MM.1S (cell line): ENCODE results near the gene IL1RAPL2.

ENCODE experiments used
- DNase-seq: peaks from one replicate; pipeline ENCODE4 v3.0.0-alpha.2; 2015
- H2AFZ ChIP-seq: fragments of 300-600 bp; sonication (generic); 2 replicates; pipeline ENCODE4 v1.6.0; 2016; ENCODE audit warnings: antibody characterized with exemption, low read length
- H3F3A ChIP-seq: fragments of 300-600 bp; sonication (generic); 2 replicates; pipeline ENCODE4 v1.6.1; 2016; ENCODE audit warnings: mild to moderate bottlenecking, antibody characterized with exemption, low read length, moderate library complexity, mixed read lengths; ENCODE audit not compliant: insufficient read depth
- H3K27ac ChIP-seq: fragments of 300-600 bp; sonication (generic); 2 replicates; pipeline ENCODE4 v1.5.1; 2016; ENCODE audit warnings: mild to moderate bottlenecking, low read length
- H3K27me3 ChIP-seq: fragments of 300-600 bp; sonication (generic); replicated peaks from 2 replicates; pipeline ENCODE4 v1.6.0; 2016; ENCODE audit warnings: low read length; ENCODE audit not compliant: insufficient read depth
- H3K36me3 ChIP-seq: fragments of 300-600 bp; sonication (generic); replicated peaks from 2 replicates; pipeline ENCODE4 v1.6.1; 2016; ENCODE audit warnings: mild to moderate bottlenecking, low read length, mixed read lengths; ENCODE audit not compliant: insufficient read depth
- H3K4me1 ChIP-seq: fragments of 300-600 bp; sonication (generic); 2 replicates; pipeline ENCODE4 v1.6.1; 2016; ENCODE audit warnings: low read length, mixed read lengths
- H3K4me2 ChIP-seq: fragments of 300-600 bp; sonication (generic); 2 replicates; pipeline ENCODE4 v1.6.0; 2016; ENCODE audit warnings: low read depth, low read length
- H3K4me3 ChIP-seq: fragments of 300-600 bp; sonication (generic); 2 replicates; pipeline ENCODE4 v1.5.1; 2016; ENCODE audit warnings: low read length, mixed read lengths
- H3K79me2 ChIP-seq: fragments of 300-600 bp; sonication (generic); 2 replicates; pipeline ENCODE4 v1.6.1; 2016; ENCODE audit warnings: mixed run types, low read length, mixed read lengths
- H3K9ac ChIP-seq: fragments of 300-600 bp; sonication (generic); 2 replicates; pipeline ENCODE4 v1.6.1; 2016; ENCODE audit warnings: low read length, mixed read lengths
- H3K9me2 ChIP-seq: fragments of 300-600 bp; sonication (generic); replicated peaks from 2 replicates; pipeline ENCODE4 v1.6.1; 2016; ENCODE audit warnings: mild to moderate bottlenecking, low read length, mixed read lengths; ENCODE audit not compliant: insufficient read depth
- H3K9me3 ChIP-seq: fragments of 300-600 bp; sonication (generic); replicated peaks from 2 replicates; pipeline ENCODE4 v1.6.1; 2016; ENCODE audit warnings: mild to moderate bottlenecking, low read length, mixed read lengths; ENCODE audit not compliant: insufficient read depth
- H4K20me1 ChIP-seq: fragments of 300-600 bp; sonication (generic); 2 replicates; pipeline ENCODE4 v1.6.1; 2016; ENCODE audit warnings: mild to moderate bottlenecking, low read length, moderate library complexity, mixed read lengths; ENCODE audit not compliant: insufficient read depth
- EZH2 ChIP-seq: fragments of 300-600 bp; sonication (generic); optimal IDR thresholded peaks from 2 replicates; pipeline ENCODE3; 2017; ENCODE audit warnings: low read depth, mild to moderate bottlenecking, antibody characterized with exemption, low read length, mixed read lengths
- EZH2phosphoT487 ChIP-seq: fragments of 300-600 bp; sonication (generic); IDR thresholded peaks from 2 replicates; pipeline ENCODE4 v1.6.1; 2018; ENCODE audit warnings: antibody characterized with exemption, low read length
- TF ChIP-seq, protein P1 (sequence below): fragments of 300-600 bp; sonication (generic); IDR thresholded peaks from 2 replicates; pipeline ENCODE4 v1.5.1; 2016; ENCODE audit warnings: antibody characterized with exemption, low read length, mixed read lengths

Gene IL1RAPL2

DNA sequence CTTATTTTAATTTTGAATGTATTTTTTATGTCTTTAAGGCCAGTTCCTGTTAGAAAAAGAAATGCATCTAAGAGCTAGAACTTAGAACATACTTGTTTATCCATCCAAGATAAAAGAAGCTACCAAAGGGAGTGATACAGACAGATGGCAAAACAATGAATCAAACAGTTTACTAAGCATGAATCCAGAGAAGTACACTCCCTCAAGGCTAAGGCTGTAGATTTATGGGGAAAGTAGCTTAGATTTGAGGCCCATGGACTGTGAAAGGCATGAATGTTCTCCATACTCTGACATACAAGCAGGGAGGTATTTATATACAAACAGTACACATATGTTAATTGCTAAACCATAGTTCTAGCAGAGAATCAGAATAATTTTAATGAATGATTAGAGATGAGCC lies 1001.1 kb downstream of the IL1RAPL2 start:
- H3K27ac ChIP-seq = no peak overlapping the region
- TF ChIP-seq EZH2 = no peak
- TF ChIP-seq, protein P1, sequence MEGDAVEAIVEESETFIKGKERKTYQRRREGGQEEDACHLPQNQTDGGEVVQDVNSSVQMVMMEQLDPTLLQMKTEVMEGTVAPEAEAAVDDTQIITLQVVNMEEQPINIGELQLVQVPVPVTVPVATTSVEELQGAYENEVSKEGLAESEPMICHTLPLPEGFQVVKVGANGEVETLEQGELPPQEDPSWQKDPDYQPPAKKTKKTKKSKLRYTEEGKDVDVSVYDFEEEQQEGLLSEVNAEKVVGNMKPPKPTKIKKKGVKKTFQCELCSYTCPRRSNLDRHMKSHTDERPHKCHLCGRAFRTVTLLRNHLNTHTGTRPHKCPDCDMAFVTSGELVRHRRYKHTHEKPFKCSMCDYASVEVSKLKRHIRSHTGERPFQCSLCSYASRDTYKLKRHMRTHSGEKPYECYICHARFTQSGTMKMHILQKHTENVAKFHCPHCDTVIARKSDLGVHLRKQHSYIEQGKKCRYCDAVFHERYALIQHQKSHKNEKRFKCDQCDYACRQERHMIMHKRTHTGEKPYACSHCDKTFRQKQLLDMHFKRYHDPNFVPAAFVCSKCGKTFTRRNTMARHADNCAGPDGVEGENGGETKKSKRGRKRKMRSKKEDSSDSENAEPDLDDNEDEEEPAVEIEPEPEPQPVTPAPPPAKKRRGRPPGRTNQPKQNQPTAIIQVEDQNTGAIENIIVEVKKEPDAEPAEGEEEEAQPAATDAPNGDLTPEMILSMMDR = no peak
- no peak for TF ChIP-seq EZH2phosphoT487
- H3K9me3 ChIP-seq = no peaks in the 10 kb centered on the region
- H3K9ac ChIP-seq = no peak overlapping the region
- H2AFZ ChIP-seq = no peak overlapping the region
- no peaks in the 10 kb centered on the region for H3K4me1 ChIP-seq
- no peaks in the 10 kb centered on the region for H3K79me2 ChIP-seq
- H3F3A ChIP-seq = no peaks in the 10 kb centered on the region
- no peak overlapping the region for H3K4me2 ChIP-seq
- no peaks in the 10 kb centered on the region for H3K9me2 ChIP-seq
- H3K4me3 ChIP-seq = no peak overlapping the region
- DNase-seq = no peak
- H3K36me3 ChIP-seq = no peaks in the 10 kb centered on the region
- no peaks in the 10 kb centered on the region for H3K27me3 ChIP-seq
- no peaks in the 10 kb centered on the region for H4K20me1 ChIP-seq

DNA sequence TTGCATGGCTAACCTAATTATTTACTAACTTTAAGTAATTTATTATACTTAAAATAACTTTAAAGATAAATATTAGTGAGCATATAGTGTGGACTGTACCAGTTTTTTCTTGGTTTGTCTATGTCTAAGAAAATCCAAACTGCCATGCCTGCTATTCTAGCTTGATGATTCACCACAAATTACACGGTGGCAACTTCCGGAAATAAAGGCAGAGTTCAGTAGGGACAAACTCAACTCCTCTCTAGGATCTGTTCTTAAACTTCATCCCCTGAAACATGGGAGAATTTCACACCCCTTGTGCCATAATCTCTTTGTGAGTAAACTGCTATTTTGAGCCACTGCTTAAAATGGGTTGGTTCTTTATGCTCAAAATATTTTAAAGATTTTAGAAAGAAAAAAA lies 1042.7 kb downstream of the IL1RAPL2 start:
- H3K9me3 ChIP-seq = no peaks in the 10 kb centered on the region
- no peaks in the 10 kb centered on the region for H4K20me1 ChIP-seq
- no peak overlapping the region for H3K9ac ChIP-seq
- no peaks in the 10 kb centered on the region for H3F3A ChIP-seq
- no peak for DNase-seq
- H3K27me3 ChIP-seq = no peaks in the 10 kb centered on the region
- no peaks in the 10 kb centered on the region for H3K79me2 ChIP-seq
- no peaks in the 10 kb centered on the region for H3K9me2 ChIP-seq
- no peak overlapping the region for H2AFZ ChIP-seq
- H3K36me3 ChIP-seq = no peaks in the 10 kb centered on the region
- TF ChIP-seq EZH2 = no peak
- TF ChIP-seq, protein P1 = no peak
- no peak for TF ChIP-seq EZH2phosphoT487
- no peak overlapping the region for H3K4me3 ChIP-seq
- H3K27ac ChIP-seq = no peak overlapping the region
- no peak overlapping the region for H3K4me2 ChIP-seq
- no peaks in the 10 kb centered on the region for H3K4me1 ChIP-seq

DNA sequence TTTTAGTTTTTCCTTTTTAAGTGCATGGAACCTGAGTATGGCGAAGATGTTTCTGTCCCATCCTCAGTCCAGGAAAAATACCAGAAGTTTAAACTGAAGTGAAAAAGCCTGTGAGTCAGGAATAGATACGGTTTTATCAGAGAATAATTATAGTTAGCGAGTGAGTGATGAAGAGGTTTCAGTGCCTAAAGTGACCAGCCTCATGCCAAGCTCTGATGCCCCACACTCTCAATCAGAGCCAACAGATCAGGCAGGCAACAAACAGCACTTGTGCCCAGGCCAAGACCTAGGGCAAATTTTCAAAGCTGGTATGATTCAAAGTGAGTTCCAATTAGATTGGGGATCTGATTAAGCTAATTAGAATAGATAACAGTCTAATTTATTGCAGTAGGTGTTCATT lies 1043.5 kb downstream of the IL1RAPL2 start:
- Histone ChIP-seq H4K20me1 (no peaks in the 10 kb centered on the region), H3K4me2 (no peak overlapping the region), H3K36me3 (no peaks in the 10 kb centered on the region), H3K4me3 (no peak overlapping the region), H2AFZ (no peak overlapping the region), H3K9me3 (no peaks in the 10 kb centered on the region), H3K27me3 (no peaks in the 10 kb centered on the region), H3K9me2 (no peaks in the 10 kb centered on the region), H3K4me1 (no peaks in the 10 kb centered on the region), H3K9ac (no peak overlapping the region), H3K79me2 (no peaks in the 10 kb centered on the region), H3F3A (no peaks in the 10 kb centered on the region), H3K27ac (no peak overlapping the region)
- no peak for DNase-seq
- TF ChIP-seq, protein P1 = no peak
- no peak for TF ChIP-seq EZH2phosphoT487
- no peak for TF ChIP-seq EZH2
